ENCODE measurements around the gene RAB4A. TPM values are rescaled to one million over a fixed set of nuclear protein-coding genes. Genes with fewer than 3 reads are reported as not detected.

RAB4A gene
- total RNA-seq, 1 donor from 2014 or later: 71.8 TPM

DNA sequence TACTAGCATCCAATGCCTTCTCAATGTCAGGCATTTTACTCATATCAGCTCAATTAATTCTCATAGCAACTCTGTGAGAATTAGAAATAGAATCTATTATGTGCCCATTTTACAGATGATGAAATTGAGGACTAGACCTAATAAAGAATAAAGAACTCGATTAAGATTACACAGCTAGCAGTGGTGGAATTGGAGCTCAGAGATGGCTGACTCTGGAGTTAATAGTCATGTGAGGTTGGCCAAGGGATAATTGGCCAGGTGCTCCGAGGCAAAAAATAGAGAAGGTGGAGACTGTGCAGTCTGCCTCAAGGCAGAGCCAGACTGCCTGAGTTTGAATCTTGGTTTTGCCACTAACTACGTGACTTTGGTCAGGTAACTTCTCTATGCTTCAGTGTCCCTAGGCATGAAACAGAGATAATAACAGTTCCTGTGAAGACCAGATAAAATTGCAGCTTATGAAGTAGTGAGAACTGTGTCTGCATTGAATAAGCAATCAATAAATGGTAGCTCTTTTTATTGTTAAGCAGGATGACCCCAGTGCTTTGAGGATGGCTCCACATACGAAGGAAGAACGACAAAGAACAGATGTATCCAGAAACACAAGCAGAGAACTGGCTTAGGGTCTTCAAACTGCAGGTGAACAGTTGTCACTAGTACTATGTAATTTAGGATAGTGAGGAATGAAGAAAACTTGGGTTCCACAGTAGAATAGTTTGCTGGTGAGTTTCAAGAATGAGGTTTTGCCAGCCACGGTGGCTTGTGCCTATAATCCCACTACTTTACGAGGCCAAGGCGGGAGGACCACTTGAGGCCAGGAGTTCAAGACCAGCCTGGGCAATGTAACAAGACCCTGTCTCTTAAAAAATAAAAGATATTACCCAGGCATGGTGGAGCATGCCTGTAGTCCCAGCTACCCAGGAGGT is 78.8 kb downstream of the RAB4A start:
- Mint-ChIP-seq H3K27ac (no peak overlapping the region), H3K36me3 (no peaks in the 10 kb centered on the region), H3K4me3 (no peak overlapping the region), H3K4me1 (ENCODE audit: unreplicated experiment) (no peaks in the 10 kb centered on the region), H3K27me3 (peaks cover 34% of the 10 kb centered on the region), H3K9me3 (no peaks in the 10 kb centered on the region)
- TF ChIP-seq, protein P1, sequence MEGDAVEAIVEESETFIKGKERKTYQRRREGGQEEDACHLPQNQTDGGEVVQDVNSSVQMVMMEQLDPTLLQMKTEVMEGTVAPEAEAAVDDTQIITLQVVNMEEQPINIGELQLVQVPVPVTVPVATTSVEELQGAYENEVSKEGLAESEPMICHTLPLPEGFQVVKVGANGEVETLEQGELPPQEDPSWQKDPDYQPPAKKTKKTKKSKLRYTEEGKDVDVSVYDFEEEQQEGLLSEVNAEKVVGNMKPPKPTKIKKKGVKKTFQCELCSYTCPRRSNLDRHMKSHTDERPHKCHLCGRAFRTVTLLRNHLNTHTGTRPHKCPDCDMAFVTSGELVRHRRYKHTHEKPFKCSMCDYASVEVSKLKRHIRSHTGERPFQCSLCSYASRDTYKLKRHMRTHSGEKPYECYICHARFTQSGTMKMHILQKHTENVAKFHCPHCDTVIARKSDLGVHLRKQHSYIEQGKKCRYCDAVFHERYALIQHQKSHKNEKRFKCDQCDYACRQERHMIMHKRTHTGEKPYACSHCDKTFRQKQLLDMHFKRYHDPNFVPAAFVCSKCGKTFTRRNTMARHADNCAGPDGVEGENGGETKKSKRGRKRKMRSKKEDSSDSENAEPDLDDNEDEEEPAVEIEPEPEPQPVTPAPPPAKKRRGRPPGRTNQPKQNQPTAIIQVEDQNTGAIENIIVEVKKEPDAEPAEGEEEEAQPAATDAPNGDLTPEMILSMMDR (conservative IDR thresholded peaks at IDR 0.05): no peak
- DNase-seq (ENCODE audit: extremely low spot score, unreplicated experiment): no peak

DNA sequence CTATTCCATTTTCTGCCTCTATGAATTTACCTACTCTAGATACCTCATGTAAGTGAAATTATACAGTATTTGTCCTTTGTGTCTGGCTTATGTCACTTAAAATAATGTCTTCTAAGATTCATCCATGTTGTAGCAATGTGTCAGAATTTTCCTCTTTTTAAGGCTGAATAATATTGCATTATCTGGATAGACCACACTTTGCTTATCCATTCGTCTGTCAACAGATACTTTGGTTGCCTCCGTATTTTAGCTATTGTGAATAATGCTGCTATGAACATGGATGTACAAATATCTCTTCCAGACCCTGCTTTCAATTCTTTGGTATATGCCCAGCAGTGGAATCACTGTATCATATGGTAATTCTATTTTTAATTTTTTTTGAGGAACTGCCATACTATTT is 82.1 kb downstream of the RAB4A start:
- TF ChIP-seq, protein P1 (conservative IDR thresholded peaks at IDR 0.05): no peak
- Mint-ChIP-seq H3K36me3 (no peaks in the 10 kb centered on the region), H3K4me3 (no peak overlapping the region), H3K9me3 (no peaks in the 10 kb centered on the region), H3K27ac (no peak overlapping the region), H3K27me3 (peaks cover 23% of the 10 kb centered on the region), H3K4me1 (ENCODE audit: unreplicated experiment) (no peaks in the 10 kb centered on the region)
- DNase-seq (ENCODE audit: extremely low spot score, unreplicated experiment): no peak

DNA sequence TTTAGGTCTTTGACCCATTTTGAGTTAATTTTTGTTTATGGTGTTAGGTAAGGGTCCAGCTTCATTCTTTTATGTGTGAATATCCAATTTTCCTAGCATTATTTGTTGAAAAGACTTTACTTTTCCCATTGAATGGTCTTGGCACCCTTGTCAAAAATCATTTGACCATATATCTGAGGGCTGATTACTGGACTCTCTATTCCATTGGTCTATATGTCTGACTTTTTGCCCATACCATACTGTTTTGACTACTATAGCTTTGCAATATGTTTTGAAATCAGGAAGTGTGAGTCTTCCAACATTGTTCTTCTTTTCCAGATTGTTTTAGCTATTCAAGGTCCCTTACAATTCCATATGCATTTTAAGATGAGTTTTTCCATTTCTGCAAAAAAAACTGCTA is 83.3 kb downstream of the RAB4A start:
- Mint-ChIP-seq H3K27ac (no peak overlapping the region), H3K9me3 (no peaks in the 10 kb centered on the region), H3K27me3 (peaks cover 27% of the 10 kb centered on the region), H3K4me1 (ENCODE audit: unreplicated experiment) (no peaks in the 10 kb centered on the region), H3K4me3 (no peak overlapping the region), H3K36me3 (no peaks in the 10 kb centered on the region)
- TF ChIP-seq, protein P1 (conservative IDR thresholded peaks at IDR 0.05): no peak
- no peak for DNase-seq (ENCODE audit: extremely low spot score, unreplicated experiment)

Other genes with a start within 250 kb of the RAB4A start
- gene CCSAP, start 71.9 kb downstream of the RAB4A start, total RNA-seq (ENCODE audit: low replicate concordance): 9.6 and 10.0 TPM in 2 replicates
- gene ACTA1, start 163.0 kb downstream of the RAB4A start, total RNA-seq (ENCODE audit: low replicate concordance): 0.55 and 1.9 TPM in 2 replicates
- 46.2 and 53.9 TPM in 2 replicates for gene NUP133, start 237.2 kb downstream of the RAB4A start, total RNA-seq (ENCODE audit: low replicate concordance)